CD4-positive, alpha-beta T cell (primary cell): Measurements from ENCODE around the gene LPO. TPM values are rescaled to one million over a fixed set of nuclear protein-coding genes. Genes with fewer than 3 reads are reported as not detected.
A peak's percentile ranks its signal among the peaks of the same experiment; 100 is the strongest.

Experiments
- ATAC-seq: fragments of 200-7000 bp; cut with Tn5 transposase; one replicate; pipeline ENCODE4 v1.10.0; 2022; ENCODE audit warnings: mild to moderate bottlenecking; ENCODE audit not compliant: poor library complexity
- CTCF ChIA-PET: fragments of 350-600 bp; sonication (Branson Sonifier 250); formaldehyde crosslinking; loops from one replicate; lab custom pipeline; 2021; ENCODE audit warnings: antibody characterized with exemption, inconsistent platforms; lab: Charles Lee
- POLR2A ChIA-PET: fragments of 350-600 bp; sonication (Branson Sonifier 250); formaldehyde crosslinking; loops from one replicate; lab custom pipeline; 2021; ENCODE audit warnings: antibody characterized with exemption, inconsistent platforms; lab: Charles Lee
- DNase-seq, 14 experiments: peaks; one replicate each; pipeline ENCODE4 v3.0.0-alpha.2; 2013 to 2020; ENCODE audit warnings: mixed read lengths in 2 of 14
- H3K27ac ChIP-seq, 2 donors: one replicate each; pipeline versions ENCODE4 v1.5.1 to v1.7.0; 2013; ENCODE audit warnings: low read length in 2 of 2, low read depth in 1 of 2, mild to moderate bottlenecking in 1 of 2
- H3K27me3 ChIP-seq, 2 experiments: 1 replicate in 1 of 2; 2 replicates in 1 of 2; pipeline versions ENCODE4 v1.6.1 to v1.7.0; 2013; ENCODE audit warnings: low read length in 2 of 2, control low read depth in 1 of 2, mild to moderate bottlenecking in 1 of 2, moderate library complexity in 1 of 2; ENCODE audit not compliant: insufficient read depth in 2 of 2, control insufficient read depth in 1 of 2
- H3K36me3 ChIP-seq: one replicate; pipeline ENCODE4 v1.6.1; 2013; ENCODE audit warnings: low read length, control low read depth; ENCODE audit not compliant: insufficient read depth
- H3K4me1 ChIP-seq: one replicate; pipeline ENCODE4 v1.6.1; 2013; ENCODE audit warnings: low read length, control low read depth; ENCODE audit not compliant: insufficient read depth
- H3K4me3 ChIP-seq: one replicate; pipeline ENCODE4 v1.5.1; 2013; ENCODE audit warnings: mild to moderate bottlenecking, low read length, moderate library complexity
- H3K9me3 ChIP-seq, 2 experiments: 1 replicate in 1 of 2; 2 replicates in 1 of 2; pipeline versions ENCODE4 v1.6.1 to v1.7.0; 2013; ENCODE audit warnings: low read length in 2 of 2, mild to moderate bottlenecking in 2 of 2, control low read depth in 1 of 2, moderate library complexity in 1 of 2; ENCODE audit not compliant: control insufficient read depth in 1 of 2, insufficient read depth in 1 of 2
- H3K27ac Mint-ChIP-seq: one replicate; pipeline ENCODE4 v1.8.0; 2020; ENCODE audit warnings: mixed read lengths
- H3K27me3 Mint-ChIP-seq: one replicate; pipeline ENCODE4 v1.8.0; 2021; ENCODE audit warnings: mixed read lengths
- H3K36me3 Mint-ChIP-seq: one replicate; pipeline ENCODE4 v1.8.0; 2021; ENCODE audit warnings: low read depth, mixed read lengths
- H3K4me1 Mint-ChIP-seq: one replicate; pipeline ENCODE4 v1.8.0; 2021; ENCODE audit warnings: low read depth, mixed read lengths
- H3K4me3 Mint-ChIP-seq: one replicate; pipeline ENCODE4 v1.8.0; 2020; ENCODE audit warnings: mild to moderate bottlenecking, mixed read lengths
- H3K9me3 Mint-ChIP-seq: one replicate; pipeline ENCODE4 v1.8.0; 2020; ENCODE audit warnings: mixed read lengths
- intact Hi-C, 2 experiments: fragments of 100-400 bp; cut with DNase I in 1 of 2; cut with micrococcal nuclease in 1 of 2; formaldehyde crosslinking; loops; one replicate each; pipeline versions ENCODE4 v1.15.1 to v1.9.0; 2023 to 2025; cut with DNase I, micrococcal nuclease
- total RNA-seq, 174 experiments: library from RNA in 2 of 174; stranded (reverse) in 2 of 174; gene quantifications; one replicate each; pipeline ENCODE4 v1.2.3 and lab custom pipeline; 2021 to 2026
- TF ChIP-seq, protein P1 (sequence below): fragments of 200-600 bp; IDR thresholded peaks from one replicate; pipeline ENCODE4 v1.8.0; 2022; ENCODE audit warnings: antibody characterized with exemption, mild to moderate bottlenecking

Gene LPO
- total RNA-seq, 2 experiments from 2014 or later, result not detected

GRCh38 chr17:58310511-58311428, 72.4 kb downstream of the LPO start:
- DNase-seq, result peak in 1 of 14 experiments; percentile 12
- H3K4me3 Mint-ChIP-seq, result no peak overlapping the region
- H3K36me3 Mint-ChIP-seq, result no peaks in the 10 kb centered on the region
- no peak for ATAC-seq
- TF ChIP-seq, protein P1, sequence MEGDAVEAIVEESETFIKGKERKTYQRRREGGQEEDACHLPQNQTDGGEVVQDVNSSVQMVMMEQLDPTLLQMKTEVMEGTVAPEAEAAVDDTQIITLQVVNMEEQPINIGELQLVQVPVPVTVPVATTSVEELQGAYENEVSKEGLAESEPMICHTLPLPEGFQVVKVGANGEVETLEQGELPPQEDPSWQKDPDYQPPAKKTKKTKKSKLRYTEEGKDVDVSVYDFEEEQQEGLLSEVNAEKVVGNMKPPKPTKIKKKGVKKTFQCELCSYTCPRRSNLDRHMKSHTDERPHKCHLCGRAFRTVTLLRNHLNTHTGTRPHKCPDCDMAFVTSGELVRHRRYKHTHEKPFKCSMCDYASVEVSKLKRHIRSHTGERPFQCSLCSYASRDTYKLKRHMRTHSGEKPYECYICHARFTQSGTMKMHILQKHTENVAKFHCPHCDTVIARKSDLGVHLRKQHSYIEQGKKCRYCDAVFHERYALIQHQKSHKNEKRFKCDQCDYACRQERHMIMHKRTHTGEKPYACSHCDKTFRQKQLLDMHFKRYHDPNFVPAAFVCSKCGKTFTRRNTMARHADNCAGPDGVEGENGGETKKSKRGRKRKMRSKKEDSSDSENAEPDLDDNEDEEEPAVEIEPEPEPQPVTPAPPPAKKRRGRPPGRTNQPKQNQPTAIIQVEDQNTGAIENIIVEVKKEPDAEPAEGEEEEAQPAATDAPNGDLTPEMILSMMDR, result no peak
- H3K27me3 Mint-ChIP-seq, result no peaks in the 10 kb centered on the region
- ChIA-PET CTCF (no interaction called here), POLR2A (no interaction called here)
- H3K27ac ChIP-seq, result no peak overlapping the region
- H3K9me3 Mint-ChIP-seq, result no peaks in the 10 kb centered on the region
- no peaks in the 10 kb centered on the region for H3K4me1 Mint-ChIP-seq
- H3K4me3 ChIP-seq, result no peak overlapping the region
- H3K4me1 ChIP-seq, result no peaks in the 10 kb centered on the region
- peaks cover 16% of the 10 kb centered on the region for H3K36me3 ChIP-seq
- intact Hi-C loops, result loop anchor here (10.0 kb wide), 2 partner anchors 324 to 694 kb away; no protein-coding TSS in a partner anchor
- no peaks in the 10 kb centered on the region for H3K9me3 ChIP-seq
- no peak overlapping the region for H3K27ac Mint-ChIP-seq
- H3K27me3 ChIP-seq, result no peaks in the 10 kb centered on the region

- H3K4me3 Mint-ChIP-seq, result no peak overlapping the region
- H3K27me3 Mint-ChIP-seq, result no peaks in the 10 kb centered on the region
- no peak for ATAC-seq
- H3K9me3 Mint-ChIP-seq, result no peaks in the 10 kb centered on the region
- no peaks in the 10 kb centered on the region for H3K9me3 ChIP-seq
- H3K36me3 ChIP-seq, result peaks cover 16% of the 10 kb centered on the region
- no peaks in the 10 kb centered on the region for H3K4me1 Mint-ChIP-seq
- no peaks in the 10 kb centered on the region for H3K4me1 ChIP-seq
- no peak overlapping the region for H3K27ac ChIP-seq
- CTCF ChIA-PET, result no interaction called here
- DNase-seq, result peak in 1 of 14 experiments; percentile 10
- POLR2A ChIA-PET, result no interaction called here
- H3K27me3 ChIP-seq, result no peaks in the 10 kb centered on the region
- intact Hi-C loops, result loop anchor here (10.0 kb wide), 2 partner anchors 323 to 693 kb away; no protein-coding TSS in a partner anchor
- H3K36me3 Mint-ChIP-seq, result no peaks in the 10 kb centered on the region
- TF ChIP-seq, protein P1, result no peak
- H3K4me3 ChIP-seq, result no peak overlapping the region
- H3K27ac Mint-ChIP-seq, result no peak overlapping the region
Measured at GRCh38 chr17:58311429-58311894, 73.1 kb downstream of the LPO start.

DNA sequence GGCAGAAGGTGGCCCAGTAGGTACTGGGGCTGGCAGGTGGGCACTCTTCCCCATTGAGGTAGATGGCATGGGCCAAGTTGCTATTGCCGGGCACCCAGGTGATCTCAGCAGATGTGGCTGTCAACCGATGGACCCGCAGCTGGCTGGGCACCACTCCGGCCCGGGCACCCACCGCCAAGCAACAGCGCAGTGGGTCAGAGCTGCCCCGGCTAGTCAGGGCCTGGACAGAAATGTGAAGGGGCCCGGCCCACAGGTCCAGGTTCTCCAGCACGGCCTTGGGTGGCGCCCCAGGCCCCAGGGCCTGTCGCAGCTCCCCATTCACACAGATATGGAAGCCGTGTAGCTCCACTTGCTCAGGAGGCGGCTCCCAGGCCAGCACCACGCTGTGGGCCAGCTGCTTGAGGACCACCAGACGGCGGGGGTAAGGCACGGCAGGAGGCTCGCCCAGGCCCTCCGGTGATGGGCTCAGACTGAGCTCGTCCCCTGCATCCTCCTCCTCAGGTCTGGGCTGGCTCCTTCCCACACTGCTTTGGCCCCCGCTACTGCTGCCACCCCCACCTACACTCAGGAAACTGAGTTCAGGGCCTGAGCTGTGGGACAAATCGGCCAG, 73.7 kb downstream of the LPO start:
- intact Hi-C loops, result loop anchor here (10.0 kb wide), 2 partner anchors 323 to 693 kb away; no protein-coding TSS in a partner anchor
- Histone ChIP-seq H3K27me3 (no peaks in the 10 kb centered on the region), H3K36me3 (peaks cover 16% of the 10 kb centered on the region), H3K9me3 (no peaks in the 10 kb centered on the region), H3K4me3 (no peak overlapping the region), H3K4me1 (peaks cover under 1% of the 10 kb centered on the region), H3K27ac (no peak overlapping the region)
- Mint-ChIP-seq H3K9me3 (no peaks in the 10 kb centered on the region), H3K27ac (no peak overlapping the region), H3K36me3 (no peaks in the 10 kb centered on the region), H3K27me3 (no peaks in the 10 kb centered on the region), H3K4me1 (peaks cover under 1% of the 10 kb centered on the region), H3K4me3 (no peak overlapping the region)
- CTCF ChIA-PET, result no interaction called here
- TF ChIP-seq, protein P1, result no peak
- ATAC-seq (no peak), DNase-seq (peak in 1 of 14 experiments; percentile 12)
- POLR2A ChIA-PET, result interaction anchor here (22.3 kb wide), 1 partner anchor 27 kb away, joined by 1359 read pairs; no protein-coding TSS in a partner anchor
